Peyer's patch (tissue), 4 donors: ENCODE data around the gene LPIN2.

Source experiments
- CTCF ChIP-seq, 6 experiments: fragments of 450-650 bp in 4 of 6; fragments of 200-600 bp in 2 of 6; sonication (generic) in 1 of 6; IDR thresholded peaks; one replicate each; pipeline ENCODE4 v1.5.1; 2017 to 2019; ENCODE audit warnings: antibody characterized with exemption in 6 of 6, mild to moderate bottlenecking in 3 of 6, moderate library complexity in 1 of 6
- POLR2A ChIP-seq, 2 donors: fragments of 450-650 bp; IDR thresholded peaks; one replicate each; pipeline ENCODE4 v1.5.1; 2017; ENCODE audit warnings: antibody characterized with exemption in 2 of 2, mild to moderate bottlenecking in 2 of 2, moderate library complexity in 2 of 2

GRCh38 chr18:2981212-2981728, 31.7 kb downstream of the LPIN2 start:
- TF ChIP-seq CTCF (IDR thresholded peaks at IDR 0.05) (no peak), POLR2A (IDR thresholded peaks at IDR 0.05) (peak; percentile 18 to 63)
